Measurements from ENCODE around the gene CALHM1. TPM values are rescaled to one million over a fixed set of nuclear protein-coding genes. Genes with fewer than 3 reads are reported as not detected.

The CALHM1 gene
- polyA plus RNA-seq, 3 donors: not detected

GRCh38 chr10:103415581-103415980 is 43.1 kb downstream of the CALHM1 start:
- WGBS, 3 donors: 78 to 83% (median 79%) methylated on average over 8 of the region's 8 CpGs
- H3K27ac ChIP-seq (ENCODE audit: low read depth, low read length): no peak overlapping the region

- no peak overlapping the region for H3K27ac ChIP-seq (ENCODE audit: low read depth, low read length)
- WGBS, 3 donors: 67 to 94% (median 93%) methylated on average over 2 of the region's 2 CpGs
These were observed 45.1 kb downstream of the CALHM1 start for GRCh38 chr10:103413564-103413963.

Other genes starting within 250 kb of the CALHM1 start
- not detected for gene RPEL1, start 213.0 kb downstream of the CALHM1 start, polyA plus RNA-seq
- gene INA, start 181.8 kb downstream of the CALHM1 start, polyA plus RNA-seq: 1 to 10 TPM in 1 of 3 donors, under 1 TPM in 1, not detected in 1; 0.03 to 1.1 TPM
- gene PCGF6, start 107.8 kb downstream of the CALHM1 start, polyA plus RNA-seq: 10 to 100 TPM in 1 of 3 donors, 1 to 10 TPM in 2; 4.5 to 10.2 (median 7.6) TPM
- 1 to 10 TPM; 1.3 to 2.4 (median 1.7) TPM for gene TAF5, start 90.9 kb downstream of the CALHM1 start, polyA plus RNA-seq
- gene ATP5MK, start 62.4 kb downstream of the CALHM1 start, polyA plus RNA-seq: 1,000 to 10,000 TPM in 1 of 3 donors, 100 to 1,000 TPM in 2; 371 to 1,038 (median 801) TPM
- 10 to 100 TPM in 2 of 3 donors, 1 to 10 TPM in 1; 8.6 to 15.6 (median 14.8) TPM for gene PDCD11, start 62.3 kb downstream of the CALHM1 start, polyA plus RNA-seq
- 10 to 100 TPM in 2 of 3 donors, 1 to 10 TPM in 1; 6.6 to 95.5 (median 38.1) TPM for gene CALHM2, start 6.5 kb downstream of the CALHM1 start, polyA plus RNA-seq
- gene CALHM3, start 20.3 kb upstream of the CALHM1 start, polyA plus RNA-seq: under 1 TPM in 1 of 3 donors, not detected in 2; 0.37 TPM
- gene NEURL1, start 34.8 kb upstream of the CALHM1 start, polyA plus RNA-seq: 1 to 10 TPM in 1 of 3 donors, under 1 TPM in 1, not detected in 1; 0.51 to 9.8 TPM